DOHH2 (cell line): ENCODE data around the gene EPHB1.

Experiments used
- EZH2phosphoT487 ChIP-seq: fragments of 200-600 bp; sonication (generic); IDR thresholded peaks from 2 replicates; pipeline ENCODE4 v1.6.1; 2017; ENCODE audit warnings: borderline replicate concordance, mild to moderate bottlenecking, antibody characterized with exemption, low read length, moderate library complexity, mixed read lengths
- TF ChIP-seq, protein P1 (sequence below): fragments of 200-600 bp; sonication (generic); IDR thresholded peaks from one replicate; pipeline ENCODE4 v1.5.1; 2014; ENCODE audit warnings: antibody characterized with exemption, mild to moderate bottlenecking, low read depth, low read length; ENCODE audit not compliant: poor library complexity, severe bottlenecking

GRCh38 chr3:135190658-135191057 lies 395.6 kb downstream of the EPHB1 start:
- TF ChIP-seq, protein P1, sequence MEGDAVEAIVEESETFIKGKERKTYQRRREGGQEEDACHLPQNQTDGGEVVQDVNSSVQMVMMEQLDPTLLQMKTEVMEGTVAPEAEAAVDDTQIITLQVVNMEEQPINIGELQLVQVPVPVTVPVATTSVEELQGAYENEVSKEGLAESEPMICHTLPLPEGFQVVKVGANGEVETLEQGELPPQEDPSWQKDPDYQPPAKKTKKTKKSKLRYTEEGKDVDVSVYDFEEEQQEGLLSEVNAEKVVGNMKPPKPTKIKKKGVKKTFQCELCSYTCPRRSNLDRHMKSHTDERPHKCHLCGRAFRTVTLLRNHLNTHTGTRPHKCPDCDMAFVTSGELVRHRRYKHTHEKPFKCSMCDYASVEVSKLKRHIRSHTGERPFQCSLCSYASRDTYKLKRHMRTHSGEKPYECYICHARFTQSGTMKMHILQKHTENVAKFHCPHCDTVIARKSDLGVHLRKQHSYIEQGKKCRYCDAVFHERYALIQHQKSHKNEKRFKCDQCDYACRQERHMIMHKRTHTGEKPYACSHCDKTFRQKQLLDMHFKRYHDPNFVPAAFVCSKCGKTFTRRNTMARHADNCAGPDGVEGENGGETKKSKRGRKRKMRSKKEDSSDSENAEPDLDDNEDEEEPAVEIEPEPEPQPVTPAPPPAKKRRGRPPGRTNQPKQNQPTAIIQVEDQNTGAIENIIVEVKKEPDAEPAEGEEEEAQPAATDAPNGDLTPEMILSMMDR, result no peak
- TF ChIP-seq EZH2phosphoT487, result no peak
